Mucosa of descending colon (tissue), 3 donors: ENCODE data around the gene NTRK3. TPM values are rescaled to one million over a fixed set of nuclear protein-coding genes. Genes with fewer than 3 reads are reported as not detected.

ENCODE experiments used
- ATAC-seq: fragments of 200-7000 bp; cut with Tn5 transposase; one replicate; pipeline ENCODE4 v1.9.1; 2020; ENCODE audit warnings: mild to moderate bottlenecking, moderate library complexity
- DNase-seq, 3 donors: peaks; one replicate each; pipeline ENCODE4 v3.0.0-alpha.2; 2020
- H3K36me3 ChIP-seq: fragments of 200-600 bp; one replicate; pipeline ENCODE4 v1.8.0; 2021; ENCODE audit warnings: low read depth, mild to moderate bottlenecking
- H3K4me1 ChIP-seq: fragments of 200-600 bp; one replicate; pipeline ENCODE4 v1.8.0; 2021; ENCODE audit warnings: low read depth, mild to moderate bottlenecking
- H3K4me3 ChIP-seq: fragments of 200-600 bp; one replicate; pipeline ENCODE4 v1.8.0; 2021; ENCODE audit warnings: mild to moderate bottlenecking
- H3K9me3 ChIP-seq: fragments of 200-600 bp; one replicate; pipeline ENCODE4 v1.8.0; 2021; ENCODE audit warnings: mild to moderate bottlenecking
- CTCF ChIP-seq: fragments of 200-600 bp; IDR thresholded peaks from one replicate; pipeline ENCODE4 v1.8.0; 2022; ENCODE audit warnings: antibody characterized with exemption, mild to moderate bottlenecking
- intact Hi-C, 2 donors: fragments of 100-400 bp; cut with DNase I in 1 of 2; cut with micrococcal nuclease in 1 of 2; formaldehyde crosslinking; loops; one replicate each; pipeline versions ENCODE4 v1.11.0 to v1.11.1; 2022; cut with DNase I, micrococcal nuclease
- total RNA-seq, 3 donors: library from RNA; stranded (reverse); fragmentation: NEBNext Ultra II Directional in 2 of 3; extraction: Animal tissue kit (Norgen Biotek cat#: 25700) in 2 of 3; gene quantifications; one replicate each; pipeline versions ENCODE4 v1.2.1 to v1.2.4, GENCODE V29; 2021 to 2023
- donor health status: DM: no; HTN: no; CAD: no; lungs with moderate emphysema.
- donor health status: DM: no; HTN: no; CAD: no.
- donor health status: DM: no; HTN: yes; CAD: no.

The NTRK3 gene
- total RNA-seq, 3 donors from 2014 or later: 0.78 to 2.8 (median 2.1) TPM

- ATAC-seq: no peak
Measured at GRCh38 chr15:87965304-87965703, 291.2 kb downstream of the NTRK3 start.

GRCh38 chr15:87962428-87962827 is 294.1 kb downstream of the NTRK3 start:
- DNase-seq (no peak), ATAC-seq (no peak)
- H3K9me3 ChIP-seq: no peaks in the 10 kb centered on the region
- no peak for TF ChIP-seq CTCF
- no peaks in the 10 kb centered on the region for H3K36me3 ChIP-seq
- H3K4me3 ChIP-seq: no peak overlapping the region
- intact Hi-C loops: no loop called here
- H3K4me1 ChIP-seq: no peaks in the 10 kb centered on the region

More at GRCh38 chr15:87965304-87965703, 291.2 kb downstream of the NTRK3 start:
- DNase-seq: no peak
- TF ChIP-seq CTCF: no peak
- Histone ChIP-seq H3K36me3 (no peaks in the 10 kb centered on the region), H3K4me1 (no peaks in the 10 kb centered on the region), H3K9me3 (no peaks in the 10 kb centered on the region), H3K4me3 (no peak overlapping the region)
- intact Hi-C loops: no loop called here

GRCh38 chr15:87961851-87962420 is 294.6 kb downstream of the NTRK3 start:
- no peak for ATAC-seq
- Histone ChIP-seq H3K4me3 (no peak overlapping the region), H3K4me1 (no peaks in the 10 kb centered on the region), H3K36me3 (no peaks in the 10 kb centered on the region), H3K9me3 (no peaks in the 10 kb centered on the region)
- no peak for TF ChIP-seq CTCF
- intact Hi-C loops: no loop called here
- no peak for DNase-seq

GRCh38 chr15:87959662-87960061 is 296.9 kb downstream of the NTRK3 start:
- intact Hi-C loops: no loop called here
- no peak for TF ChIP-seq CTCF
- H3K9me3 ChIP-seq: no peaks in the 10 kb centered on the region
- DNase-seq: no peak
- ATAC-seq: no peak
- no peak overlapping the region for H3K4me3 ChIP-seq
- H3K4me1 ChIP-seq: no peaks in the 10 kb centered on the region
- H3K36me3 ChIP-seq: no peaks in the 10 kb centered on the region

GRCh38 chr15:87959080-87959479 is 297.5 kb downstream of the NTRK3 start:
- intact Hi-C loops: no loop called here
- no peaks in the 10 kb centered on the region for H3K36me3 ChIP-seq
- H3K4me3 ChIP-seq: no peak overlapping the region
- DNase-seq (no peak), ATAC-seq (no peak)
- no peak for TF ChIP-seq CTCF
- no peaks in the 10 kb centered on the region for H3K4me1 ChIP-seq
- H3K9me3 ChIP-seq: no peaks in the 10 kb centered on the region
